ENCODE data around the gene MRPL49. TPM values are rescaled to one million over a fixed set of nuclear protein-coding genes. Genes with fewer than 3 reads are reported as not detected.
"Not testable (repeated sequence)": the region's sequence is repeated elsewhere in the genome, so short reads cannot be mapped to it uniquely, and the experiment has no call there.

MRPL49 gene
- total RNA-seq, 2 experiments from 2014 or later, result 50.7 to 53.6 TPM

DNA sequence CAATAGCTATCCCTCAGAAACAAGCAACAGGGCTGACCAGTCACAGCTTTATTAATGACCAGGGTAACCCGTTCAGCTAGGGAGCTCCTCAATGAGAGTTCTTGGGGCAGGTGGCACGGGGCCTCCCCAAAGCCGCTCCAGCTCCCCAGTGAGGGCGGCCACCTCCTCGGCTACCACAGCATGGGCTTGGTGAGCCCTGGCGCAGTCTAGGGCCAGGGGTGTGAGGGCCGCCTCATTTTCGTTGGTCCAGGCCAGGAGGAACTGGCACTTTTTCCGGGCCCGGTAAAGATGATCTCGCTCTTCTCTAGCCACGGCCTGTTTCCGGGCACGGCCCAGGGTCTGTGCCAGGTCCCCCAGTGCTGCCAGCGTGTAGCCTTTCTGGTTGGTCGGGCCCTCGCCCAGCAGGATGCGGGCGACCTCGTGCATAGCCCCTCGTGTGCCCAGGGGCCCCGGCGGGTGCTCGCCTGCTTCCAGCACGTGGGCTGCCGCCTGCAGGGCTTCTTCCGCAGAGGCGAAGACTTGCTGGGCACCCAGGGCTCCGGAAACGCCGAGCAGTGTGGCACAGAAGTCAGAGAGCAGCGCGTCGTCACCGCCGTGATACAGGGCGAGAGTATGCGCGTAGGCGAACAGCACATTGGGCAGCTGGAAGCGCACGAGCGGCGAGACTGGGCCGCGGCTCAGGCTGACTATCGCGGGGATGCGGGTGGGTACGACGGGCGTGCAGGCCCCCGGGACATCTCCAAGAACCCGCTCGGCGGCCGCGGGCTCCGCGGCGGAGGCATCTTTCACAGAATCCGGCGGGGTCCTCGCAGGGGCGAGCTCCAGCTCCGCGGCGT, 5.5 kb upstream of the MRPL49 start:
- Mint-ChIP-seq H3K36me3 (peaks cover 18% of the 10 kb centered on the region), H3K4me1 (peaks cover 42% of the 10 kb centered on the region), H3K27ac (peak overlapping the region; percentile 93), H3K9me3 (no peaks in the 10 kb centered on the region), H3K27me3 (no peaks in the 10 kb centered on the region), H3K4me3 (peak overlapping the region; percentile 88)
- DNase-seq, result no peak
- POLR2A ChIA-PET, result interaction anchor here (1.0 to 3.2 kb wide), 13 partner anchors 8 to 372 kb away, joined by 3 to 31 read pairs (median 7); partner anchors contain the start of genes ARL2, BATF2, CAPN1 and CDCA5
- peak; percentile 7 for ATAC-seq (ENCODE audit: low read depth)

DNA sequence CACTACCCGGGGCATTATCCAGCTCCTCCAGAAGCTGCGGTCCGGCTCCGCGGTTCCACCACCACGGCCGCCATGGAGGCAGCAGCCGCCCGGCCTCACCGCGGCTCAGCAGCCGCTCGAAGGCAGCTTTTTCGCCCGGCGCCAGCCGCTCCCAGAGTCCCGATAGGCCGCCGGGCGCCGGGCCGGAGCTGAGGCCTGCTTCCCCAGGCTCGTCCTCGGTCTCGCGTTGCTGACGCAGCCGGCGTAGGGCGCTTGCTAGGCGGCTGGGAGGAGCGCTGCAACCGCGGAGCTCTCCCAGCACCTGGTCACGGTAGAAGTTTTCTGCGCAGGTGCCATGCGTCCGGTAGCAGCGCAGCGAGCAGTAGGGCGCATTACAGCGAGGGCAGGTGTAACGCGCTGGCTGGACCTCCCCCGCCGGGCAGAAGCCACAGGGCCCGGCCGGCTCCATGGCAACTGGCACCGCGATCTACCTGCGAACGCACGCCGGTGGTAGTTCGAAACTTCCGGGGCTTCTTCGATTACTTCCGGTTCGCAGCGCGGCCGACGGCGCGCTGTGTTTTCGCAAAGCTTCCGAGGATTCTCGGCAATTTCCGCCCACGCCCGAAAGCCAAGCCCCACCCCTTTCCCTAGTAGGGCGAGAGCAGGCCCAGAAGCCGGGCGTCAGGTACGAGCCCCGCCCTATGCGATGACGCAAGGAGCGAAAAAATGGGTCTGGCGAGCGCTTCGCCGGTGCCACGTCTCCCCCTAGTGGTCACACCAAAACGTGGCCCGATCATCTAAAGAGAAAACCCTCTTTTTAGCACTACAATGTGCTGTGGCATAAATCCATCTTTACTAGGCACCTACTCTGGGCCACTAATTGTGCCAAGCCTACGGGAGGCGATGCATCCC, 4.7 kb upstream of the MRPL49 start, which contains the start of gene ZNHIT2:
ZNHIT2 (minus strand) TSS at position 496 of the 891 bp plus-strand sequence; CDS start at position 448, 48 bp downstream.
- peak within 1 kb of the TSS; percentile 93 for H3K27ac Mint-ChIP-seq

DNA sequence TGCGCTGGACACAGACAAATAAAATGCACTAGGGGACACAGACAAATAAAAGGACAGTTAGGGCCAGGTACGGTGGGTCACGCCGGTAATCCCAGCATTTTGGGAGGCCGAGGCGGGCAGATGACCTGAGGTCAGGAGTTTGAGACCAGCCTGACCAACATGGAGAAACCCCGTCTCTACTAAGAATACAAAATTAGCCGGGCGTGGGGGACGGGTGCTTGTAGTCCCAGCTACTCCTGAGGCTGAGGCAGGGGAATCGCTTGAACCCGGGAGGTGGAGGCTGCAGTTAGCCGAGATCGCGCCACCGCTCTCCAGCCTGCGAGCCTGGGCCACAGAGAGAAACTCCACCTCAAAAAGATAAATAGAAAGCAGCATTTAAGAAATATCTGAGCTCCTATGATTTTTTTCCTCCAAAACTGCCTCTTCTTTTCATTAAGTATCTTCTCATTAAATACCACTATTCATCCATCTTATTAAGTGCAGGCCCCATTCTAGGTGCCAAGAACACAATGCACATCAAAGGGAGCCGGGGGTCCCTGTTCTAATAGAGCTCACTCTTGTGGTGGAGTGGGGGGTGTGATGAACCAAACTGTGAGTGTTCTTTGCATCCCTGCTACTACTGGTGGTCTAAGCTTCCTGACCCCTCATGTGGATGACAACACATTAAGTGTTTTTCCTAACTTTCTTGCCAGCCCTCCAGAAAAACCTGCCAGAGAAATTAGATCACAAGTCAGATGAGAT, 3.9 kb upstream of the MRPL49 start:
- H3K9me3 Mint-ChIP-seq, result no peaks in the 10 kb centered on the region
- peaks cover 21% of the 10 kb centered on the region for H3K36me3 Mint-ChIP-seq
- H3K4me1 Mint-ChIP-seq, result peaks cover 36% of the 10 kb centered on the region
- POLR2A ChIA-PET, result interaction anchor here (0.6 to 3.2 kb wide), 23 partner anchors 10 to 373 kb away, joined by 3 to 31 read pairs (median 4); partner anchors contain the start of genes ARL2, CAPN1, POLA2 and PPP2R5B
- H3K27me3 Mint-ChIP-seq, result no peaks in the 10 kb centered on the region
- DNase-seq (peak; percentile 20), ATAC-seq (ENCODE audit: low read depth) (no peak)
- peak overlapping the region; percentile 89 for H3K27ac Mint-ChIP-seq
- peak overlapping the region; percentile 88 for H3K4me3 Mint-ChIP-seq

More for the DNA sequence above, 4.7 kb upstream of the MRPL49 start, which contains the start of gene ZNHIT2:
- H3K27me3 Mint-ChIP-seq, result no peaks in the 10 kb centered on the region
- DNase-seq, result peak; percentile 98
- H3K4me1 Mint-ChIP-seq, result peaks cover 38% of the 10 kb centered on the region
- ATAC-seq (ENCODE audit: low read depth), result peak; percentile 58
- H3K4me3 Mint-ChIP-seq, result peak within 1 kb of the TSS; percentile 88
- H3K9me3 Mint-ChIP-seq, result no peaks in the 10 kb centered on the region
- POLR2A ChIA-PET, result interaction anchor here (0.6 to 3.2 kb wide), 26 partner anchors 9 to 373 kb away, joined by 3 to 31 read pairs (median 4); partner anchors contain the start of genes ARL2, BATF2, CAPN1 and CDCA5
- peaks cover 21% of the 10 kb centered on the region for H3K36me3 Mint-ChIP-seq

DNA sequence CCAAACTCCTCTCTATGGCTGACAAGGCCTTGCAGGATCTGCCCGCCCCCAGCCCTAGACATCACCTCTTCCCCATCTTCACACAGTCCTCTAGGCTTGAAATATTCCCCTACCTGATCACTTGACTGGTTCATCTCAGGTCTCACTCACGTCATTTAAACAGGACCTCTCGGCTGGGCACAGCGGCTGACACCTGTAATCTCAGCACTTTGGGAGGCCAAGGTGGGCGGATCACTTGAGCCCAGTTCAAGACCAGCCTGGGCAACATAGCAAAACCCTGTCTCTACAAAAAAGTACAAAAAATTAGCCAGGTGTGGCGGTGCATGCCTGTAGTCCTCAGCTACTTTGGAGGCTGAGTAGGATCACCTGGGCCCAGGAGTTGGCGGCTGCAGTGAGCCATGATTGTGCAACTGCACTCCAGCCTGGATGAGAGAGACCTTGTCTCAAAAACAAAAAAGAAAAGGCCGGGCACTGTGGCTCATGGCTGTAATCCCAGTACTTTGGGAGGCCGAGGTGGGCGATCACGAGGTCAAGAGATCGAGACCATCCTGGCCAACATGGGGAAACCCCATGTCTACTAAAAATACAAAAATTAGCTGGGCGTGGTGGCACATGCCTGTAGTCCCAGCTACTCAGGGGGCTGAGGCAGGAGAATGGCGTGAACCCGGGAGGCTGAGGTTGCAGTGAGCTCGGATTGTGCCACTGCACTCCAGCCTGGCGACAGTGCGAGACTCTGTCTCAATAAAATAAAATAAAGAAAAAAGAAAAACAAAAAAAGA, 3.0 kb upstream of the MRPL49 start:
- not testable (repeated sequence) for H3K4me3 Mint-ChIP-seq; H3K9me3 Mint-ChIP-seq; ATAC-seq (ENCODE audit: low read depth); H3K27me3 Mint-ChIP-seq
- DNase-seq, result peak; percentile 27
- Mint-ChIP-seq H3K36me3 (peaks cover 22% of the 10 kb centered on the region), H3K27ac (peak overlapping the region; percentile 79), H3K4me1 (peaks cover 32% of the 10 kb centered on the region)
- POLR2A ChIA-PET, result interaction anchor here (0.6 to 3.2 kb wide), 5 partner anchors 15 to 374 kb away, joined by 3 to 31 read pairs (median 7); partner anchors contain the start of genes CAPN1 and SYVN1

DNA sequence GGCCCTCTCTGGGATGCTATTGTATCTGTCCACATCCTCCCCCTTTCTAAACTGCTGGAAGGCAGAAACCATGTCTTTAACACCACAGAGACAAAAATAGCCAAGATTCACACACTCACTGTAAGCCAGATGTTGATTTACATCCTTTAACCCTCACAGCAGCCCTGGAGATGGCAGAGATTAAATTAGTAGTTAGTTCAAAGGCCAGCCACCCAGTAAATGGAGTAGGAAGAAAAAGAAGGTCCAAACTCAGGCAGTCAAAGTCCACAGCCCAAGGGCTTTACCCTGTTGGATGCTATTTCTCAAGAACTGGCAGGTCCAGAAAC, 2.5 kb upstream of the MRPL49 start:
- no peak overlapping the region for H3K4me3 Mint-ChIP-seq
- peaks cover 24% of the 10 kb centered on the region for H3K36me3 Mint-ChIP-seq
- DNase-seq (no peak), ATAC-seq (ENCODE audit: low read depth) (no peak)
- H3K27ac Mint-ChIP-seq, result peak overlapping the region; percentile 99
- H3K9me3 Mint-ChIP-seq, result no peaks in the 10 kb centered on the region
- H3K4me1 Mint-ChIP-seq, result peaks cover 34% of the 10 kb centered on the region
- H3K27me3 Mint-ChIP-seq, result no peaks in the 10 kb centered on the region
- POLR2A ChIA-PET, result interaction anchor here (0.6 to 3.4 kb wide), 3 partner anchors 15 to 143 kb away, joined by 3 to 62 read pairs (median 23); partner anchors contain the start of genes CAPN1 and SYVN1

DNA sequence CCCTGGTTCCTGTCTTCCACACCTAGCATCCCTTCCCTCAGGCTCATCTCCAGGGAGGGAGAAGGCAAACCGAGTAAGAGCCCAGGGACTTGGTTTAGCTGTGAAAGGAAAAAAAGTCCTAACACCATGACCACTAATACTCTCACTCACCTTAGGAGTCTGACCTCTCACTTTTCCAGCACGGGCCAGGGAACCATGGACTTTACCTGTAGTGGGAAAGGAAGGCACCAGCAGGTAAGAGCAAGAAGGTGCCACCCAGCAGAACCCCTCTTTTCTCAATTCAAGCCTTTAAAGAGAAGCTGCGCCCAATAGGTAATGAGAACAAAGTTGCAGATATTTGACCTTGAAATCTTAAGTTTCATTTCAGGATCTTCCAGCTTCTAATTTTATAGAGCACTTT, 1.3 kb upstream of the MRPL49 start:
- H3K27me3 Mint-ChIP-seq, result no peaks in the 10 kb centered on the region
- POLR2A ChIA-PET, result interaction anchor here (1.5 to 3.4 kb wide), 5 partner anchors 9 to 107 kb away, joined by 5 to 62 read pairs (median 23); partner anchors contain the start of genes ARL2, CAPN1, SYVN1 and TM7SF2
- H3K9me3 Mint-ChIP-seq, result no peaks in the 10 kb centered on the region
- ATAC-seq (ENCODE audit: low read depth) (no peak), DNase-seq (peak; percentile 10)
- H3K36me3 Mint-ChIP-seq, result peaks cover 24% of the 10 kb centered on the region
- peak overlapping the region; percentile 99 for H3K27ac Mint-ChIP-seq
- peaks cover 32% of the 10 kb centered on the region for H3K4me1 Mint-ChIP-seq
- peak overlapping the region; percentile 97 for H3K4me3 Mint-ChIP-seq

DNA sequence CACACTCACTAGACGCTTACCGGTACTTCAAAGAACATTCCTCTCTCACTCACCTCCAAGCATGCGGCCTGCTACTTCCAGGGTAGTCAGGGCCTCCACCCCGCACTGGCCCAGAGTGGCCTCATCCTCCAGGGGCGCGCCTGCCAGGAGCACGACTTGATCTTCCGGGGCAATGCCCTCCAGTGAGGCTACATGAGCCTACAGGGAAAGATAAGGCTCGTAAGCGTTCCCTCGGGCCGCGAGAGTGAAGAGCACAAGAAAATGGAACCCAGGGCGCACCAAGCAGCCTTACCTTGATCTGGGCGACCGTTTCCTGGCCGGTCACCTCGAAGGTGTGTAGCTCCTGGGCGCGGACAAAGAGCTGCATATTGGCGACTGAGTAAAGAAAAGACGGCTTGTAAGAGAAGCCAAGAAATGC, 665 bp upstream of the MRPL49 start:
- DNase-seq (peak; percentile 57), ATAC-seq (ENCODE audit: low read depth) (no peak)
- H3K9me3 Mint-ChIP-seq, result no peaks in the 10 kb centered on the region
- no peaks in the 10 kb centered on the region for H3K27me3 Mint-ChIP-seq
- H3K36me3 Mint-ChIP-seq, result peaks cover 26% of the 10 kb centered on the region
- H3K27ac Mint-ChIP-seq, result peak overlapping the region; percentile 99
- peak overlapping the region; percentile 97 for H3K4me3 Mint-ChIP-seq
- POLR2A ChIA-PET, result interaction anchor here (0.7 to 3.4 kb wide), 26 partner anchors 10 to 312 kb away, joined by 3 to 62 read pairs (median 4); partner anchors contain the start of genes ARL2, CAPN1, CDCA5 and POLA2
- H3K4me1 Mint-ChIP-seq, result peaks cover 30% of the 10 kb centered on the region

DNA sequence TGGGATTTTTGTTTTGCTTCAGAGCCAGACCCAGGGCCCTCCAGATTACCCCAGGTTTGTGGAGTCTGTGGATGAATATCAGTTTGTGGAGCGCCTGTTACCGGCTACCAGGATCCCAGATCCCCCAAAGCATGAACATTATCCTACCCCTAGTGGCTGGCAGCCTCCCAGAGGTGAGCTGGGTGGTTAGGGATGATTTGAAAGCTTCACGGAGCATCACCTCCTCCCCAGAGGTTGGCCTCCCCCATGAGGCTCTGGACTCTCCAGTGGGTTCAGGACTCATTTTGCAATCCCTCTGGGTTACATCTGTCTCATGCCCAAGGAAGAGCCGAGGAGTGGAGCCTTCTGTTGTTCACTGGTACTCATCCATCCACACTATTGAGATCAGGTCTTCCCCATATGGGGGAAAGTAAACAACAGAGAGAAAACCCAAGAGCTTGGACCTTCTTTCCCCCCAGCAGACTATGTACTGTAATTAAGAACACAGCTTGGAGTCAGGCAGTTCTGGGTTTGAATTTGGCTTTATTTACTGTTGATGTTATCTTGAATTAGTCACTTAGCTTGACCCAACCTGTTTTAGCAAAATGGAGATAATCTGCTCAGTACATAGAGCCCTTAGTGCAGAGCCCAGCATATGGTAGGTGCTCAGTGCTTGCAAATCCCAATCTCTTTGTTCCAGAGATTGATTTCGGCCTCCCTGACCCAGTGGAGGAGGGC, 2.5 kb downstream of the MRPL49 start:
- H3K36me3 Mint-ChIP-seq, result peaks cover 18% of the 10 kb centered on the region
- H3K4me1 Mint-ChIP-seq, result peaks cover 21% of the 10 kb centered on the region
- peak overlapping the region; percentile 58 for H3K27ac Mint-ChIP-seq
- DNase-seq, result no peak
- no peaks in the 10 kb centered on the region for H3K9me3 Mint-ChIP-seq
- POLR2A ChIA-PET, result interaction anchor here (0.9 kb wide), 1 partner anchor 10 kb away, joined by 4 read pairs; the partner anchor contains the start of gene SYVN1
- no peak for ATAC-seq (ENCODE audit: low read depth)
- no peaks in the 10 kb centered on the region for H3K27me3 Mint-ChIP-seq
- peak overlapping the region; percentile 11 for H3K4me3 Mint-ChIP-seq

DNA sequence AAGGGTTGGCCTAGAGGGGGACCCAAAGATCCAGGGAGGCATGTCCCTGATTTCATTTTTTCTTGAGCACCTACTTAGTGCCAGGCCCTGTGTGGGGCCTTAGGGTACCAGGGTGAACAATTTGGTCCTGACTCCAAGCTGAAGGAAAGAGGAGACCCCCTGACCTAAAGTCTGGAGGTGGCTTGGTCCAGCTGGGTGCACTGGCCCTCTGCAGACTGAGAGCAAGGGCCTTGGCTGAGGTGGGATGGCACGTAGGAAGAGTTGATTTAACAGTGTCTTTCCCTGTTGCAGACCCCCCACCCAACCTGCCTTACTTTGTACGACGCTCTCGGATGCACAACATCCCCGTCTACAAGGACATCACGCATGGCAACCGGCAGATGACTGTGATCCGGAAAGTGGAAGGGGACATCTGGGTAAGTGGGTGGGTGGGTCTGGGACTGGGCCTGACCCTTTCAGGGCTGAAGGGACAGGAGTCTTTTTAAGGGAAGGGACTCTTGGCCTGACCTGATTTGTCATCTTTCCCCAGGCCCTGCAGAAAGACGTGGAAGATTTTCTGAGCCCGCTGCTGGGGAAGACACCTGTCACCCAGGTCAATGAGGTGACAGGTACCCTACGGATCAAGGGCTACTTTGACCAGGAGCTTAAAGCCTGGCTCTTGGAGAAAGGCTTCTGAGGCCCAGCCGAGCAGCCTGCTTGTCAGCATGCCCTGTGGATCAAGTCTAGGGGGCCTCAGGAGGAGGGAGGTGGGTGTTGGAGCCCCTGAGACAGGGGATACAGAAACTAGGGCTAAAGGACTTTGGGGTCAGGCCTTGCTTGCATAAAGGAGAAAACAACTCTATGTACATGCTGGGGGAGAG, 3.3 kb downstream of the MRPL49 start:
- Mint-ChIP-seq H3K36me3 (peaks cover 16% of the 10 kb centered on the region), H3K27ac (no peak overlapping the region), H3K27me3 (no peaks in the 10 kb centered on the region), H3K4me3 (no peak overlapping the region), H3K9me3 (no peaks in the 10 kb centered on the region), H3K4me1 (peaks cover 15% of the 10 kb centered on the region)
- no peak for ATAC-seq (ENCODE audit: low read depth)
- DNase-seq, result no peak
- POLR2A ChIA-PET, result interaction anchor here (0.9 kb wide), 1 partner anchor 10 kb away, joined by 4 read pairs; the partner anchor contains the start of gene SYVN1

DNA sequence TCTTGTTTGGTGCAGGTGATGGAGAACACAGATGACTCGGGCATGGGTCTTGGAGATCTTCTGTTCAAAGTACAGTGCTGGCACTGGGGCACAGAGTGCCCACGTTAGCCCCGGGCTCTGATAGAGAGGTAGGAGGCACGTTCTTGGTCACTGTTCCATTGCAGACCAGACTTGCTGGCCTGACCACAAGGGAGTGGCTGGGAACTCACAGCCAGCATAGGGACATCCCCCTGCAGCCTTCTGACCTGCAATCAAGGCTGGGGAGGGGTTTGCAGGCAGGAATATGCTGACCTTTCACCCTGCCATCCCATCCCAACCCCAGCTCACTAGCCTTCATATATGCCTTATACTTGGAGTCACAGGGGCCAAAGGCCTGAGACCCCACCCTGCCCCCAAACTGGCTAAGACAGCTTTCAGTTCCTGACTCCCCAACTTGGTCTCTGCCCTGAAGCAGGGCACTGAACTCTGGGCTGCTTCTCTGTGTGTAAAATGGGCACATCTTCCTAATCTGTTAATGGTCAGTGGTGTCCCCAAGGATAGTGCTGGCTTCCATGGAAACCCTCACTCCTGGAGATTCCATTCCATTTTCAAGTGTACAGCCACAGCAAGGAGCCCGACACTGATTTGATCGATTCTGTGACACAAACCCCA, 4.6 kb downstream of the MRPL49 start:
- no peaks in the 10 kb centered on the region for H3K9me3 Mint-ChIP-seq
- ATAC-seq (ENCODE audit: low read depth), result no peak
- H3K36me3 Mint-ChIP-seq, result peaks cover 9% of the 10 kb centered on the region
- H3K27me3 Mint-ChIP-seq, result no peaks in the 10 kb centered on the region
- DNase-seq, result no peak
- H3K27ac Mint-ChIP-seq, result no peak overlapping the region
- no peak overlapping the region for H3K4me3 Mint-ChIP-seq
- POLR2A ChIA-PET, result interaction anchor here (1.7 kb wide), 1 partner anchor 10 kb away, joined by 4 read pairs; no protein-coding TSS in a partner anchor
- peaks cover 10% of the 10 kb centered on the region for H3K4me1 Mint-ChIP-seq
